Measurements from ENCODE around the gene NKX6-1.

The NKX6-1 gene

GRCh38 chr4:84498935-84499623 lies at the start of gene NKX6-1:
Gene NKX6-1 (minus strand): TSS chr4:84499292. CDS start chr4:84498228, 1,064 bp downstream.
- TF ChIP-seq, protein P1, sequence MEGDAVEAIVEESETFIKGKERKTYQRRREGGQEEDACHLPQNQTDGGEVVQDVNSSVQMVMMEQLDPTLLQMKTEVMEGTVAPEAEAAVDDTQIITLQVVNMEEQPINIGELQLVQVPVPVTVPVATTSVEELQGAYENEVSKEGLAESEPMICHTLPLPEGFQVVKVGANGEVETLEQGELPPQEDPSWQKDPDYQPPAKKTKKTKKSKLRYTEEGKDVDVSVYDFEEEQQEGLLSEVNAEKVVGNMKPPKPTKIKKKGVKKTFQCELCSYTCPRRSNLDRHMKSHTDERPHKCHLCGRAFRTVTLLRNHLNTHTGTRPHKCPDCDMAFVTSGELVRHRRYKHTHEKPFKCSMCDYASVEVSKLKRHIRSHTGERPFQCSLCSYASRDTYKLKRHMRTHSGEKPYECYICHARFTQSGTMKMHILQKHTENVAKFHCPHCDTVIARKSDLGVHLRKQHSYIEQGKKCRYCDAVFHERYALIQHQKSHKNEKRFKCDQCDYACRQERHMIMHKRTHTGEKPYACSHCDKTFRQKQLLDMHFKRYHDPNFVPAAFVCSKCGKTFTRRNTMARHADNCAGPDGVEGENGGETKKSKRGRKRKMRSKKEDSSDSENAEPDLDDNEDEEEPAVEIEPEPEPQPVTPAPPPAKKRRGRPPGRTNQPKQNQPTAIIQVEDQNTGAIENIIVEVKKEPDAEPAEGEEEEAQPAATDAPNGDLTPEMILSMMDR (IDR thresholded peaks at IDR 0.05; ENCODE audit: insufficient read depth, low read depth, low read length, missing control alignments) = no peak
- H3K4me3 ChIP-seq (ENCODE audit: low read depth, low read length) = peak within 1 kb of the TSS; percentile 4; the same call in 1 of the 2 replicates
- no peak for DNase-seq (ENCODE audit: low read depth)

DNA sequence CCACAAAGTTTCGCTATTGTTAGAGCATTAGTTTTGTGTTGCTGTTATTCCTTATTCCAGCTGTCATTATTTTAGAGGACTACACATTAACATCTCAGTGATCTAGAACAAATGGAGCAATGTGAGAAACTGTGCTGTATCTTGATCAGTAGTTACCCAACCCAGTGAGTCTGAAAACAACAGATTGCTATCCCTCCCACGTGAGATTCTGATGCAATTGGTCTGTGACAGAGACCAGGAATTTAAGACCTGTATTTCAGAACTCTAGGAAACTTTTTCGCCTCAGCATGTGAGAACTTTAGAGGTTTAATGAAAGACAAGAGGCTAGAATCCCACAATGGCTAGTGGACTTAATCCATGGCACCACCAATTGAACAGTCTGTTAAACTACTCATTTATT lies 48.1 kb upstream of the NKX6-1 start:
- H3K4me3 ChIP-seq (ENCODE audit: low read depth, low read length) = no peak overlapping the region
- TF ChIP-seq, protein P1 (IDR thresholded peaks at IDR 0.05; ENCODE audit: insufficient read depth, low read depth, low read length, missing control alignments) = no peak
- no peak for DNase-seq (ENCODE audit: low read depth)

GRCh38 chr4:84545093-84545492 lies 46.0 kb upstream of the NKX6-1 start:
- no peak overlapping the region for H3K4me3 ChIP-seq (ENCODE audit: low read depth, low read length)
- TF ChIP-seq, protein P1 (IDR thresholded peaks at IDR 0.05; ENCODE audit: insufficient read depth, low read depth, low read length, missing control alignments) = no peak
- no peak for DNase-seq (ENCODE audit: low read depth)

- H3K4me3 ChIP-seq (ENCODE audit: low read depth, low read length) = no peak overlapping the region
- TF ChIP-seq, protein P1 (IDR thresholded peaks at IDR 0.05; ENCODE audit: insufficient read depth, low read depth, low read length, missing control alignments) = no peak
- DNase-seq (ENCODE audit: low read depth) = no peak
These were observed 36.8 kb upstream of the NKX6-1 start for GRCh38 chr4:84535901-84536300.

- no peak for DNase-seq (ENCODE audit: low read depth)
- H3K4me3 ChIP-seq (ENCODE audit: low read depth, low read length) = no peak overlapping the region
- TF ChIP-seq, protein P1 (IDR thresholded peaks at IDR 0.05; ENCODE audit: insufficient read depth, low read depth, low read length, missing control alignments) = no peak
These were observed 32.6 kb upstream of the NKX6-1 start for GRCh38 chr4:84531689-84532088.

- no peak for DNase-seq (ENCODE audit: low read depth)
- H3K4me3 ChIP-seq (ENCODE audit: low read depth, low read length) = no peak overlapping the region
- TF ChIP-seq, protein P1 (IDR thresholded peaks at IDR 0.05; ENCODE audit: insufficient read depth, low read depth, low read length, missing control alignments) = no peak
These were observed 31.8 kb upstream of the NKX6-1 start for GRCh38 chr4:84530871-84531270.

DNA sequence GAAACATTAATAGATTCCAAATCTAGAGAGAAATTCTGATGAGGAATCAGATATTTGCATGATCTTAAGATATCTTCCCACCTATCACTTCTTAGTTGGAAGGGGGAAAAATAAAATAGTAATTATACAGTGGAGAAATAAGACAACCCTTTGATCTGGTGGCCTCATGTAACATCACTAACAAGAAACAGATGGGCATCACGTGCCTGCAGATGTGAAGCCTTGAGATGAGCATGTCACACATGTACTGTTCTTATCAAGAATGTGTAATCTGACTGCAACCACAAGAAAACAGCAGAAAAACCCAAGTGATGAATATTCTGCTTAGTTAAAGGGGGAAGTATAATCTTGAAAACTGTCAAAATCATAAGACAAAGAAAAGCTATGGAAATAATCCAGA lies 31.4 kb upstream of the NKX6-1 start:
- TF ChIP-seq, protein P1 (IDR thresholded peaks at IDR 0.05; ENCODE audit: insufficient read depth, low read depth, low read length, missing control alignments) = no peak
- no peak overlapping the region for H3K4me3 ChIP-seq (ENCODE audit: low read depth, low read length)
- no peak for DNase-seq (ENCODE audit: low read depth)

Data from GM12865 (cell line).